Myocyte (in vitro differentiated cells): ENCODE data around the gene MOGAT1. TPM values are rescaled to one million over a fixed set of nuclear protein-coding genes. Genes with fewer than 3 reads are reported as not detected.
"Not testable (repeated sequence)": the region's sequence is repeated elsewhere in the genome, so short reads cannot be mapped to it uniquely, and the experiment has no call there.

ENCODE experiments used
- DNase-seq: peaks from one replicate; pipeline ENCODE4 v3.0.0-alpha.2; 2012; ENCODE audit warnings: low read depth
- total RNA-seq: library from RNA; depleted of rRNA; stranded (reverse); fragments of >200 nt; gene quantifications from 2 replicates; pipeline ENCODE4 v1.2.3, GENCODE V29; 2014

MOGAT1 gene
- total RNA-seq, 1 donor from 2014 or later = not detected

- no peak for DNase-seq
Measured at GRCh38 chr2:222670191-222671038, 1.0 kb upstream of the MOGAT1 start.

DNA sequence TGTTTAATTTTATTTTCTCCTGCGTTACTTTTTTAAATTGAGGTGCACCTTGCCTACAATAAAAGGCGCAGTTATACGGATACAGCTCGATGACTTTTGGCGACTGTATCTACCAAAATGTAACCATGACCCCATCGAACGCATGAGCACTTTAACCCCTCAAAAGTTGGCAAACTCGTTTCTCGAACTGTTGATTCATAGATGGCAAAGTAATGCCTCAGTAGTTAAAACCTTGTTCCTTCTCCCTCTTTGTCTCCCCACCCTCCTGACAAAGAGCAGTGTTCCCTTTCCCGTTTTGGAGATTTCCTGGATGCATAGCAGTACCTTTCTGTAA lies 577 bp downstream of the MOGAT1 start:
- no peak for DNase-seq

DNA sequence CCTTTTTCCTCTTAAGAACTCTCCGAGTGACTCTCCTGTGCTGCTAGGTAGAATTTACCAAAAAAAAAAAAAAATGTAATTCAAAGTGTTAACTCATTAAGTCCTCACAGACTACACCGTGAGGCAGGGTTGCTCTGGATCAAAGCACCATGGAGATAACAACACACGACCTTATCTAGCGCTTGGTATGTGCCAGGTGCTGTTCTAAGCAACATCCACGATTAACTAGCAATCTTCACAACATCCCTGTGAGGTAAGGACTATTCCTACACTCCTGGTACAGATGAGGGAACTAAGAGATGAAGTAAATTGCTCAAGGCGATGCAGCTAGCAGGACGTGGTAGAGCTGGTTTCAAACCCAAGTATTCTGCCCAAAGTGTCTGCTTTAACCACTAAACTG lies 1.8 kb downstream of the MOGAT1 start:
- no peak for DNase-seq

DNA sequence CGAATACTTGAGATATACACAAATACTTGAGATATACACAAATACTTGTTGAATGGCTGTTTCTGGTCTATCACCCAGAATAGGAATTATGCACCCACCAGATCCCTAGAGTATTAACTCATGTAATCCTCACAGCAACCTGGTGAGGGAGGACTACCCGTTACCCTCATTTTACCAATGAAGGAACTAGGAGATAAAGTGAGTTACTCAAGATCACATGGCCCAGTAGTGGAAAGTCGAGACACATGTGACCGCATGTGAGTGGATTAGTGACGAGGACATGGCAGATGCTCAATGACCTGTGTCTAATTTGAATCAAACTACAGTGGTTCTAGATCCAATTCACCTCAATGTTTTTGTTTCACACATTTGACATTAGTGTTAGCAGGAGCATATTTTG lies 2.4 kb downstream of the MOGAT1 start:
- no peak for DNase-seq

DNA sequence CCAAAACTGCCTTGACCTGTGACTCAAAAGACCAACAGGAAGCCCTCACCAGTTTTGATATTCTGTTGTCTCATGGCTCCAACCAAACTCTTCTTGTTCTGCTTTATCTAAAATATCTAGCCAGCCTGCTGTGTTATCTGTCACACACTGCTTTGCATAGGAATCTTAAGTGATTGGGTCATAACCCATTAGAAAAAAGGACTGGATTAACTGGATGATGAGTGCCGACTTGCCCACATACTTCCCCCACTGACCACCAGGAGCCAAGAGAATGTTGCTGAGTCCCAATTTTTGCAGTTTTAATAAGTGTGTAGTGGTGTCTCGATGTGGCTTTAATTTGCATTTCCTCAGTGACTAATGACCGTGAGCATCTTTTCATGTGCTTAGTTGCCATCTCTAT lies 6.5 kb downstream of the MOGAT1 start:
- no peak for DNase-seq

- DNase-seq = no peak
Measured at GRCh38 chr2:222683805-222684204, 12.3 kb downstream of the MOGAT1 start.

GRCh38 chr2:222686086-222686750 lies 14.8 kb downstream of the MOGAT1 start:
- DNase-seq = no peak

GRCh38 chr2:222688917-222689316 lies 17.5 kb downstream of the MOGAT1 start:
- DNase-seq = no peak

DNA sequence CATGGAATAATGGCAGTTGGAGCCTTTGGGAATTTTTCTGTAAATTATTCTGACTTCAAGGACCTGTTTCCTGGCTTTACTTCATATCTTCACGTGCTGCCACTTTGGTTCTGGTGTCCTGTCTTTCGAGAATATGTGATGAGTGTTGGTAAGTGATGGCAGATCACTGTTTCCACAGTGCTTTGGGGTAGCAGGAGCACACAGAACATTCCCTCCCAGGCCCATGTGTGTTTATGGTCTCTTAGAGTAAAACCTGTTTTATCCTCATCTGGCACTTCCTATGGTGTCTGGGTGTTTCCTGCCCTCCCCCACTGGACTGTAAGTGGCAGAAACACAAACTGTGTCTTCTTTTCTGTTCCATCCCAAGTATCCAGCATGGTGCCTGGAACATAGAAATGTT lies 17.9 kb downstream of the MOGAT1 start:
- DNase-seq = no peak

- peak; percentile 76 for DNase-seq
Measured at GRCh38 chr2:222690564-222691200, 19.2 kb downstream of the MOGAT1 start.

- DNase-seq = not testable (repeated sequence)
Measured at GRCh38 chr2:222693413-222693812, 22.0 kb downstream of the MOGAT1 start.

DNA sequence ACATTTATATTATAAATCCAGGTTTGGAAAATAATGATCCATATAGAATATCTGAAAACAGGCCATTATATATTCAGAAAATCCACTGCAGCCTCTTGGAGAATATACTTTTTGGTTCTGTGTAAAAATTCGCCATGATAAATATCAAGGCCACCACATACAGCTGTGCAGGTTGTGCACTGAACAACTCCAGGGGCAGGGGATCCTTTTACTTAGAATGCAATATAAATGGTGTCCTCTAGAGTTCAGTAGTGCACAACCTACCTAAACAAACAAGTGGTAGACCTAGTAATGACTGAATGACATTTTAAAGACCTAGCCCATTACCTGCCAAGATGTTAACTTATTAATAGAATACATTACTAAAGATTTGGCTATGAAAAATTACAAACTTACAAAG lies 22.4 kb downstream of the MOGAT1 start:
- peak; percentile 39 for DNase-seq

DNA sequence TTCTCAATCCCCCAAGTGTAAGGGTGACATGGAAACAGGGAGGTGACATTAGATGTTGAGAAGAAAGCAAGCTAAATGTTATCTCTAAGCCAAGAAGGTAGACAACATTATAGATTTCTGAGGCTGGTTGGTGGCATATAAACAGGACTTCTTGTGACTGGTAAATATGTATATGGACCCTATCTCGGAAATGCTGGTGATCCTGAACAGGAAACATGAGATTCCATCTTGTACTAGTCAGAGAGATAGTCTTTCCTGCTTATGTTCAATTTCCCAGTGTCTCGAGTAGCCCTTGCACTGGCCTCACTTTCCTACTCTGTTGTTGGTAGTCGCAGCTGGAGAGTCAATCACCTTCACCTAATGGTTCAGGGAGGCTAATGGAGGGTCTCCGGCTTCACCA lies 26.8 kb downstream of the MOGAT1 start:
- DNase-seq = no peak

DNA sequence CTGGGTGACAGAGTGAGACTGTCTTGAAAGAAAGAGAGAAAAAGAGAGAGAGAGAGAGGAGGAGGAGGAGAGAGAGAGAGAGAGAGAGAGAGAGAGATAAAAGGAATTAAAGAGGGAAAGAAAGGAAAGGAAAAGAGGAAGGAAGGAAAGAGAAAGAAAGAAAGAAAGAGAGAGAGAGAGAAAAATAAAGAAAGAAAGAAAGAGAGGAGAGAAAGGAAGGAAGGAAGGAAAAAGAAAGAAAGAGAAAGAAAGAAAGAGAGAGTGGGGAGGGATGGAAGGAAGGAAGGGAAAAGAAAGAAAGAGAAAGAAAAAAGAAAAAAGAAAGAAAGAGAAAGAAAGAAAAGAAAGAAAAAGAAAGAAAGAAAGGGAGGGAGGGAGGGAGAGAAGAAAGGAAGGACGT lies 29.8 kb downstream of the MOGAT1 start:
- DNase-seq = no peak

DNA sequence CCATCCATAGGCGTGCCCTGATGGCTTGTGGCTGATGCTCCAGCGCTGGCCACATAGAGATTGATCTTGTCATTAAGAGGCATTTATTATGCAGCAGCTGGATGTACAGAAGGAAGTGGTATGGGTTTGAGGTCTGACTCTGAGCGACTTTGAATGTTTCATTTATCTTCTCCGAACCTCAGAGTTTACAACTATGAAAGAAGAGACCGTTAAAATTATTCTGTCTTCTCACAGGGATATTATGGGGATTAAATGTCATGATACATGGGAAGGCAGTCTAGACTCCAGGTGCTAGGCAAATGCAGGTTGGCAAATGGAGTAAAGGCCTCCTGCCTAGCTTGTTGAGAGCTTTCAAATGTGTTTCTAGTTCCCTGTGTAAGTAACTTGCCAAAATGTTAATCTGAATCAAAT lies 30.3 kb downstream of the MOGAT1 start:
- no peak for DNase-seq

DNA sequence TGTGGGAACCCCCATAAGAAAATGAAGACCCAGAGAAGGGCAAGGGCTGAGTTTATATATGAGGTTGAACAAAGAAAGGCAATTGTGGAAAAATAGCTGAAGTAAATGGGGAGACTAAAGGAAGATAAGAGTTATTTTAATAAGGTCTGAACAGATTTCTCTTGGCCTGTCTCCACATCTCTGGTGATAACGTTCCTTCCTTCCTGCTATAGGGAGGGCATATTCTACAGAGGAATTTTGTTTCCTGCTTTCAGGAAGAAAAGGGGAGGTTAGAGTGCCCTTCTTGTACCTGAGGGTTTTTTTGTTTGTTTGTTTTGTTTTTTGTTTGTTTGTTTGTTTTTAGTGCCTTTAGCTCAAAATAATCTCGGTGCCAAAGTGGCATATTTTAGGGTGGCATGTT lies 31.6 kb downstream of the MOGAT1 start:
- DNase-seq = no peak

DNA sequence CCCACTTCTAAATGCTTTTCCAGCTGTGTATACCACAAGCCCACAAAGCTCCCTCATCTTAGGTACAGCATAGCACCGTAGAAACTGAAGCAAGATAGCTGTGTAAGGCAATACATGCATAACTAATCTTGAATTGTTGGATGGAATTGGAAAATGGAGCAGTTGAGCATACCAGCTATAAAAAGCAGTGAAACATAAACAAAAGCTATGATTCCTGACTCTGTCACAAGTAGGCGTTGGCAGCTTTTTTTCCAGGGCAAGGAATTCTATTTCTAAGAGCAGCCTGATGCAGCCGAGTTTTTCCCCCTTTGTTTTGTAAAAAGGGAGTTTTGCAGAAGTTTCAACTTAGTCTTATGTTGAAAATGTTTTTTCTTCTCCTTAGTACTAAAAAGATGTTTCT lies 32.4 kb downstream of the MOGAT1 start:
- no peak for DNase-seq

DNA sequence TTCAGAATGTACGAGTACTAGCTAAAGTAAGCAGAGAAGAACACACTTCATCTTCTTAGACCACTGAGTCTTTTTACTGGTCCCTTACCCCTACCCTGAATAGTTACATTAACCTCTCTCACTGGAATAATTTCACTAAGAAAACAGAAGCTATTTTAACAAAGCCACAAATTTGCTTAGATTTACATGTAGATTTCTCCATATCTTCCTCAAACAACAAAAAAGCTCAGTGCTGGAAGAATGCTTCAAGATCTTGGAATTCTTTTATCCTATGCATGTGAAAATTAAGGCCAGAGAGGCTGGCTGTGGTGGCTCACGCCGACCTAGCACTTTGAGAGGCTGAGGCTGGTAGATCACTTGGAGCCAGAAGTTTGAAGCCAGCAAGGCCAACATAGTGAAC lies 35.2 kb downstream of the MOGAT1 start:
- no peak for DNase-seq

- no peak for DNase-seq
Measured at GRCh38 chr2:222707102-222707688, 35.7 kb downstream of the MOGAT1 start.

- DNase-seq = peak; percentile 48
Measured at GRCh38 chr2:222707689-222708273, 36.3 kb downstream of the MOGAT1 start.

DNA sequence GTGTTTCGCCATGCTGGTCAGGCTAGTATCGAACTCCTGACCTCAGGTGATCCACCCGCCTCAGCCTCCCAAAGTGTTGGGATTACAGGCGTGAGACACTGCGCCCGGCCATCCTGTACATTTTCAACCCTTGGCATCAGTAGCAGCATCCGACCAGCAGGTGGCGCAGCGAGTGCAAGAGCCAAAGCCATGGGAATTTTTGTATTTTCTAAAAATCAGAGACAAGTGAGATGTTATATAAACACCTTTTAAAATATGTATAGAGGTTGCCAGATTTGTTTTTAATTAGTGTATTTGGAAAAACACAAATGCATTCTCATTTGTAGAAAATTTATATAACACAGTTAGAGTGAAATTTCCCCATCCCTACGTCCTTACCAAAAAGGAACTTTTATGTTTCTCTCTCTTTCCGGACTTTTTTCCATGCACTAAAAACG lies 36.8 kb downstream of the MOGAT1 start:
- DNase-seq = peak; percentile 85
